Smooth muscle cell (in vitro differentiated cells): ENCODE measurements around the gene MSL3B.

Experiments used
- DNase-seq: peaks from one replicate; lab custom pipeline; 2025; ENCODE audit not compliant: unreplicated experiment; lab: John Stamatoyannopoulos, UW
- H2AFZ ChIP-seq: fragments of 200-600 bp; sonication (generic); 2 replicates; pipeline ENCODE4 v1.6.0; 2016; ENCODE audit warnings: antibody characterized with exemption, low read depth, mild to moderate bottlenecking
- H3F3A ChIP-seq: fragments of 200-600 bp; sonication (generic); 2 replicates; pipeline ENCODE4 v1.6.0; 2017; ENCODE audit warnings: antibody characterized with exemption, low read depth
- H3K27ac ChIP-seq: fragments of 200-600 bp; sonication (generic); 2 replicates; pipeline ENCODE4 v1.5.1; 2016; ENCODE audit warnings: low read depth, mild to moderate bottlenecking
- H3K27me3 ChIP-seq: fragments of 200-600 bp; sonication (generic); 2 replicates; pipeline ENCODE4 v1.6.1; 2016; ENCODE audit warnings: low read depth, mild to moderate bottlenecking
- H3K36me3 ChIP-seq: fragments of 200-600 bp; sonication (generic); 2 replicates; pipeline ENCODE4 v1.5.1; 2016; ENCODE audit warnings: low read depth
- H3K4me1 ChIP-seq: fragments of 200-600 bp; sonication (generic); 2 replicates; pipeline ENCODE4 v1.5.1; 2016; ENCODE audit warnings: low read depth
- H3K4me2 ChIP-seq: fragments of 200-600 bp; sonication (generic); 2 replicates; pipeline ENCODE4 v1.6.0; 2016; ENCODE audit warnings: mild to moderate bottlenecking
- H3K4me3 ChIP-seq: fragments of 200-600 bp; sonication (generic); 2 replicates; pipeline ENCODE4 v1.5.1; 2016; ENCODE audit warnings: mild to moderate bottlenecking
- H3K79me2 ChIP-seq: fragments of 200-600 bp; sonication (generic); 2 replicates; pipeline ENCODE4 v1.6.0; 2016; ENCODE audit warnings: low read depth, mild to moderate bottlenecking
- H3K9ac ChIP-seq: fragments of 200-600 bp; sonication (generic); 2 replicates; pipeline ENCODE4 v1.6.0; 2016; ENCODE audit warnings: low read depth
- H3K9me3 ChIP-seq: fragments of 200-600 bp; sonication (generic); replicated peaks from 2 replicates; pipeline ENCODE4 v1.5.1; 2016; ENCODE audit warnings: low read depth
- H4K20me1 ChIP-seq: fragments of 200-600 bp; sonication (generic); 2 replicates; pipeline ENCODE4 v1.6.0; 2016; ENCODE audit warnings: low read depth
- WGBS: methylation state at CpG from one replicate; pipeline ENCODE4 v1.1.7; 2016; ENCODE audit warnings: low lambda C conversion rate; 5-methylcytosine and 5-hydroxymethylcytosine counted together
- TF ChIP-seq, protein P1 (sequence below): fragments of 200-600 bp; sonication (generic); IDR thresholded peaks from 2 replicates; pipeline ENCODE4 v1.5.1; 2017; ENCODE audit warnings: borderline replicate concordance, mild to moderate bottlenecking, antibody characterized with exemption; ENCODE audit not compliant: insufficient read depth, poor library complexity, severe bottlenecking

MSL3B gene

GRCh38 chr2:233822101-233822771, 46.0 kb downstream of the MSL3B start:
- Histone ChIP-seq H4K20me1 (no peaks in the 10 kb centered on the region), H3K36me3 (no peaks in the 10 kb centered on the region), H3K4me2 (no peak overlapping the region), H2AFZ (no peak overlapping the region), H3K9ac (no peak overlapping the region), H3K4me3 (no peak overlapping the region), H3F3A (no peaks in the 10 kb centered on the region), H3K27me3 (no peaks in the 10 kb centered on the region), H3K9me3 (no peaks in the 10 kb centered on the region), H3K79me2 (no peaks in the 10 kb centered on the region), H3K4me1 (no peaks in the 10 kb centered on the region), H3K27ac (no peak overlapping the region)
- DNase-seq, result no peak
- WGBS, result 92% methylated on average over 21 of the region's 21 CpGs
- TF ChIP-seq, protein P1, sequence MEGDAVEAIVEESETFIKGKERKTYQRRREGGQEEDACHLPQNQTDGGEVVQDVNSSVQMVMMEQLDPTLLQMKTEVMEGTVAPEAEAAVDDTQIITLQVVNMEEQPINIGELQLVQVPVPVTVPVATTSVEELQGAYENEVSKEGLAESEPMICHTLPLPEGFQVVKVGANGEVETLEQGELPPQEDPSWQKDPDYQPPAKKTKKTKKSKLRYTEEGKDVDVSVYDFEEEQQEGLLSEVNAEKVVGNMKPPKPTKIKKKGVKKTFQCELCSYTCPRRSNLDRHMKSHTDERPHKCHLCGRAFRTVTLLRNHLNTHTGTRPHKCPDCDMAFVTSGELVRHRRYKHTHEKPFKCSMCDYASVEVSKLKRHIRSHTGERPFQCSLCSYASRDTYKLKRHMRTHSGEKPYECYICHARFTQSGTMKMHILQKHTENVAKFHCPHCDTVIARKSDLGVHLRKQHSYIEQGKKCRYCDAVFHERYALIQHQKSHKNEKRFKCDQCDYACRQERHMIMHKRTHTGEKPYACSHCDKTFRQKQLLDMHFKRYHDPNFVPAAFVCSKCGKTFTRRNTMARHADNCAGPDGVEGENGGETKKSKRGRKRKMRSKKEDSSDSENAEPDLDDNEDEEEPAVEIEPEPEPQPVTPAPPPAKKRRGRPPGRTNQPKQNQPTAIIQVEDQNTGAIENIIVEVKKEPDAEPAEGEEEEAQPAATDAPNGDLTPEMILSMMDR, result no peak

DNA sequence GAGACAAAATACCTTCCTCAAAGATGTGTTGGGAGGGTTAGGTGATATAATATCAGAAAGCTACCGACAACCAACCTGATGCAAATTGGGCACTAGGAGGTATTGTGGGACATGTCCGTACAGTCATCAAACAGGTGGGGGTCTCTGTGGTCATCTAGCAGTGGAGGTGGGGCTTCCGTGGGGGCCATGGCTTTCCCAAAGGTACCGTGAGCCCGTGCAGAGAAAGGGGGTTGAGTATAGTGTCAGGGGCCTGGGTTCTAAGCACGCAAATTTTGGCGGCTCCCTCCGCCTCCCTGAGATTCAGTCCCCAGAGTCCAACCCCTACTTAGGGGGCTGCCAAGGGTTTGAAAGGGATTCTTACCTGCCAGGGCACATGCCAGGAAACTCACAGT, 46.5 kb downstream of the MSL3B start:
- no peaks in the 10 kb centered on the region for H3K27me3 ChIP-seq
- H3K4me2 ChIP-seq, result no peak overlapping the region
- H3K4me3 ChIP-seq, result no peak overlapping the region
- H4K20me1 ChIP-seq, result no peaks in the 10 kb centered on the region
- no peak overlapping the region for H2AFZ ChIP-seq
- H3F3A ChIP-seq, result no peaks in the 10 kb centered on the region
- H3K36me3 ChIP-seq, result no peaks in the 10 kb centered on the region
- H3K9ac ChIP-seq, result no peak overlapping the region
- 93% methylated on average over 8 of the region's 8 CpGs for WGBS
- TF ChIP-seq, protein P1, result no peak
- no peaks in the 10 kb centered on the region for H3K9me3 ChIP-seq
- no peak for DNase-seq
- H3K4me1 ChIP-seq, result no peaks in the 10 kb centered on the region
- H3K27ac ChIP-seq, result no peak overlapping the region
- H3K79me2 ChIP-seq, result no peaks in the 10 kb centered on the region

- no peaks in the 10 kb centered on the region for H3K9me3 ChIP-seq
- 100% methylated on average over 3 of the region's 3 CpGs for WGBS
- H3K9ac ChIP-seq, result no peak overlapping the region
- no peaks in the 10 kb centered on the region for H3F3A ChIP-seq
- H3K79me2 ChIP-seq, result no peaks in the 10 kb centered on the region
- H3K4me2 ChIP-seq, result no peak overlapping the region
- H2AFZ ChIP-seq, result no peak overlapping the region
- TF ChIP-seq, protein P1, result no peak
- H3K4me3 ChIP-seq, result no peak overlapping the region
- H4K20me1 ChIP-seq, result no peaks in the 10 kb centered on the region
- no peak for DNase-seq
- H3K4me1 ChIP-seq, result no peaks in the 10 kb centered on the region
- H3K36me3 ChIP-seq, result no peaks in the 10 kb centered on the region
- no peak overlapping the region for H3K27ac ChIP-seq
- no peaks in the 10 kb centered on the region for H3K27me3 ChIP-seq
Observed at GRCh38 chr2:233821196-233821595, 47.0 kb downstream of the MSL3B start.

DNA sequence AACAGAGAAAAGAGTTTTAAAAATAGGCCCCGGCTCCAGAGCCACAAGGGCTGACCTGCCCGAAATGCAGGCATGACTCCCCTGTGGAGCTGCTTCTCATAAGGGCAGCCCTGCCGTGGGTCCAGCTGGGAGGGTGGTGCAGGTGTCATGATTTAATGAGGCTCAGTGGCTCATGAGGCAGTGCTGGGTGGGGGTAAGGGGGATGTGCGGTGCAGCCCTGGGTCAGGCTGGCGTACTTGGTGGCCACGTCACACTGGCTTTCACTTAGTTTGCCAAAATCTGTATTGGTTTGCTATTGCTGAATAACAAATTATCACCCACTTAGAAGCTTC, 47.4 kb downstream of the MSL3B start:
- no peak for DNase-seq
- Histone ChIP-seq H3K4me3 (no peak overlapping the region), H3K9me3 (no peaks in the 10 kb centered on the region), H3K4me2 (no peak overlapping the region), H3K9ac (no peak overlapping the region), H4K20me1 (no peaks in the 10 kb centered on the region), H3K79me2 (no peaks in the 10 kb centered on the region), H3K27ac (no peak overlapping the region), H2AFZ (no peak overlapping the region), H3K27me3 (no peaks in the 10 kb centered on the region), H3K36me3 (no peaks in the 10 kb centered on the region), H3K4me1 (no peaks in the 10 kb centered on the region), H3F3A (no peaks in the 10 kb centered on the region)
- TF ChIP-seq, protein P1, result no peak
- WGBS, result 87% methylated on average over 6 of the region's 6 CpGs
